Embryonic facial prominence (tissue), 1 donor: ENCODE data around the gene IPO13.

ENCODE experiments used
- DNase-seq: peaks from one replicate; pipeline ENCODE4 v3.0.0-alpha.2; 2016; ENCODE audit errors: extremely low spot score

The IPO13 gene

GRCh38 chr1:43987159-43987902, 40.6 kb downstream of the IPO13 start:
- no peak for DNase-seq

- no peak for DNase-seq
Observed at GRCh38 chr1:43990271-43991199, 43.8 kb downstream of the IPO13 start.

DNA sequence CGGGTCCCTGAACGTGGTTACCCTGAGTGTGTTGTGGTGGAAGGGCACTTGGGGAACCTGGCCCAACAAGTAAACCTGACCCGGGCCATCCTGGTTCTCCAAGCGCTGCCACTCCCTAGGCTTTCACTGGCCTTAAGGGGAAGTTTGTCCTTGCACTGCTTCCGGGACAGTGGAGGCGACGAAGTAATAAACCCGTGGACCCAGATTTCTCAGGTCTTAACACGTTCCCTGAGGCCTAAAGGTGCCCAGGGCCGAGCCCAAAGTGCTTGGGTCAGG, 44.4 kb downstream of the IPO13 start:
- DNase-seq = no peak

- no peak for DNase-seq
Observed at GRCh38 chr1:43991476-43992231, 44.9 kb downstream of the IPO13 start, which contains the start of gene CCDC24. Gene CCDC24, plus strand, starts transcription at chr1:43991599. Its CDS starts 280 bp downstream, at chr1:43991879.

- DNase-seq = no peak
Observed at GRCh38 chr1:43992232-43992995, 45.7 kb downstream of the IPO13 start.

- DNase-seq = no peak
Observed at GRCh38 chr1:43993206-43993914, 46.6 kb downstream of the IPO13 start.

- DNase-seq = no peak
Observed at GRCh38 chr1:43994071-43994470, 47.3 kb downstream of the IPO13 start.

DNA sequence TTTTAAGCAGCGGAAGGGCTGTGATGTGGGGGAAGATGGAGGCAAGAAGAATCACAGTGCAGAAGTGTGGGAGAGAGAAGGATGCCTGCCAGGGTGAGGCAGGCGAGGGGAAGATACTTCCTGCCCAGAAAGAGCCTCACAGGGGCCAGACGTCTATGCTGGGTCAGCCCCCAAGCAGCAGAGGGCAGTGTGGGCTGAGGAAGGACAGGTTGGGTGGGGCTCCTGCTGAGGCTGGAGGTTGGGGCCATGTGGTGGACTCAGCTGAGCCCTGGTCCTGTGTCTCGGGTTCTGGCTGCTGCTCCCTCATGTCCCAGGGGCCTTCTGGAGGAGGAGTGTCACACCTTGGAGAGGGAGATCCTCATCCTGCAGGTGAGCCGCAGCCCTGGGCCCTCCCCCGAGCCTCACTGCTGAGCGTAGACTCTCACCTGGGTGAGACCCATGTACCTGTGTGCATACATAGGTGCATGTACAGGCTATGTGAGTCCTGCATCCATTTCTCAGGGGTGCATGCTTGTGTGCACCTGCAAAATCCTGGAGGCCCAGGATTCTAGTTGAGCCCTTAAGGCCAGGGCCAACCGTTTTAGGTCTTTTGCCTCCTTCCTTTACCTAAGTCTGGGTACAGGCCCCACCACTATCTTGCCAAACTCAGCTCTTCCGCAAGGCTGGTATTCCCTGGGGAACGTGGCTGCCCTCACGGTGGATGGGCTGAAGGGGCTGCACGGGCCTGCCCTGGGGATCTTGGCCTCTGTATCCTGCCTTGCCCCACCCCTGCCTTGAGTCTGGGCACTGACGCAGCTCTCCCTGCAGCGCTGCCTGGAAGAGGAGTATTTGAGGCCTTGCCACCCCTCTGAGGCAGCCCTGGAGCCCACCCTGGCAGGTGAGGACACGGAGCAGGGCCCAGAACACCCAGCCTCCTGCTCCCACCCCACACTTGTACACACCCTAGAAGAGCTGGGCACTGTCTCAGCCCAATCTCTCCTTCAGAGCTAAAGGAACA, 48.3 kb downstream of the IPO13 start:
- no peak for DNase-seq

DNA sequence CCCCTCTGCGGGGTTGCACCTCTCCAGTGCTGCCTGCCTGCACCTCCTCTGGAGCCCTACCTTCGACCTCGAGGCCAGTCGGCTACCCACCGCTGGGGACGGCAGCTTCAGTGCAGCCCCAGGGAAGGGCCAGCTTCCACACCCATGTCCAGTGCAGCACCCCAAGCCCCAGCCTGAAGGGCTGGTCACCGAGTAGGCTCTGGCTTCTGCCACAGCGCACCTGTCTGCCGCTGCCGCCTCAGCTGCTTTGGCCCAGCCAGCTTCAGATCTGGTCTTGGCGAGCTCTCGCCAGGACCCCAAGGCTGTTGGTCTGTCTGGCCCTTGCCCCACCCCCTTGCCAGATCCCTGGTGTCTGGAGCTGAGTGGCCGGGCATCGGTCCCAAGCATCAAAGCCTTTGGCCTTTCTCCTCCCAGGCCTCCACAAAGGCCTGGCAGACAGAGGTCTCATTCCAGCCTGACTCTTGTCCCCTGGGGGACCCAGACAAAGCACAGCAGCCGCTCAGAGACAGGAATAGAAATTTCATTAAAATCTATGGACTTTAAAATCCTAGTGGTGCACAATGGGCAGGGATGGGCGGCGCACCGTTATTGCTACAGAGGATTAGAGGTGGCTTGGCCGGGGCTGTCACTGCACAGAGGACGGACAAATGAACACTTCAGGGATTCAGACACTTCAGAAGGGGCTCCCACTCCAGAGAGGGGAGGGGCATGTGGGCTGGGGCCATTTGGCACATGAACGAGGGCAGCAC, 49.4 kb downstream of the IPO13 start:
- DNase-seq = no peak

- DNase-seq = no peak
Observed at GRCh38 chr1:43996733-43997115, 50.0 kb downstream of the IPO13 start.

GRCh38 chr1:43997295-43997999, 50.7 kb downstream of the IPO13 start:
- DNase-seq = no peak

GRCh38 chr1:43998000-43998378, 51.2 kb downstream of the IPO13 start:
- DNase-seq = no peak

DNA sequence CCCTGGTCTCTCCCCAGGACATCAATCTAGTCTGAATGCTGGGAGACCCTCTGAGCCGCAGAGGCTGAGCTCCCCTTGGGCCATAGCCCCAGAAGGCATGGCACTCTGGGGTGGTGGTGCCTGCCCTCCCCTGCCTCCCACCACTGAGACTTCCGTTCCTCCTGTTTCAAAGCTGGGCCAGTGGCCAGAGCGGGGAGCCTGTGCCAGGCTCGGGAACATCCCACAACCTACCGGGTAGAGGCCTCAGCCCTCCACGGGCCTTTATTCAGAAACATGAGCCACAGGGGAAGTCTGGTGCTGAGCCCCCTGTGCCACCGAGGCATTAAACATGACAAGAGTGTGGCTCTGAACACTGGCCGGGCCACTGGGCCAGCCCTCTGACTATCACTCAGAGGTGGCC, 52.7 kb downstream of the IPO13 start:
- no peak for DNase-seq

- no peak for DNase-seq
Observed at GRCh38 chr1:44000122-44000665, 53.4 kb downstream of the IPO13 start.

DNA sequence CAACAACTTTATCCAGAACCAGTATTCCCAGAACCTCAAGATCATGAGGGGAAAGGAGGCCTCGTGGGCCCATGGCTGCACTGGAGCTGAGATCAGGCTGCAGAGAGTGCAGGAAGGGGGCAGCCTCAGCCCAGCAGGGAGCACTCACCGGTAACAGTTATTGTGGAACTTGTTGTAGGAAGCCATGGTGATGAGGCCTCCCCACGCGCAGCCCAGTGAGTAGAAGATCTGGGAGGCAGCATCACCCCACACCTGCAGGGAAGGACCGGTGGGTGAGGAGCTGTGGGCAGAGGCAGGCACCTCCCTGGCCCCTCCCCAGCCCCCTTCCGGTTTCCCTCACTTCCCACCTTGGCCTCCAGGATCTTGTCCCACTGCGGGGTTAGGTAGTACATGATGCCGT, 55.4 kb downstream of the IPO13 start:
- DNase-seq = no peak

DNA sequence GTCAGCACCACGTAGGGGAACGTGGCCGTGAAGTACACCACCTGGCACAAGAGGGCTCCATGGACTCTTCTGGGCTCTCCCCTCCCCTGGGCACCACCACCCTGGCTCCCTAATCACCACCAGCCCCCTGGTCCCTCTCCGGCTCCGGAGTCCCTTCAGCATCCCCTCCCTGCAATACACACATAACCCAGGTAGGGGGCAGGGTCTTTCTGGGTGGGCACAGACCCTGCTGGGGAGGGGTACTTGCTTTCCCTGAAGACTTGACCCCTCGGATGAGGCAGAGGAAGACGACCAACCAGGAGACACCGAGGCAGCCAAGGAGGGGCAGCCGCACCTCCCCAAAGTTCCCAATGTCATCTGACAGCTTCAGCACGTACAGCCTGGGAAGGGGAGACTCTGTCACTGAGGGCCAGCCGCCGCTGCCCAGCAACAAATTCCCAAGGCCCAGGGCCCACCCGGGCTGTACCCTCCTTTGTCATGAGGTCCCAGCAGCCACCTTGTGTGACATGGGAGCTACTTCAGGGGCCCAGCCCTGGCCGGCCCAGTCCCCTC, 55.9 kb downstream of the IPO13 start:
- no peak for DNase-seq

DNA sequence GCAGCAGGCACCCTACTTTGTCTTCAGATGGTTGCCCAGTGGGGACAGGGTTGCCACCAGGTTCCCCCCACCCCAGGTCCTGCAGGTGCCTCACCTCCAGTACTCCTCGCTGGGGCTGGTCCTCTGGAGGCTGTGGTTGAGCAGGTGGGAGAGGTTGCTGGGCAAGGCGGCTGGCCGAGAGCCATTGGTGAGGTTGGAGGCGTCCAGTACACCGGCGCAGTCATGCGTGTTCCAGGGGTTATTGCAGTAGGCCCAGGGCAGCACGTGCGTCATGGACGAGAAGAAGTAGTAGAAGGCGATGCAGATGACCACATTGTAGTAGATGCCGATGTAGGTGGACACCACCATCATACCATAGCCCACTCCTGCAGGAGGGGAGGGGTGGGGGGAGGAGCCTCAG, 61.5 kb downstream of the IPO13 start:
- no peak for DNase-seq

DNA sequence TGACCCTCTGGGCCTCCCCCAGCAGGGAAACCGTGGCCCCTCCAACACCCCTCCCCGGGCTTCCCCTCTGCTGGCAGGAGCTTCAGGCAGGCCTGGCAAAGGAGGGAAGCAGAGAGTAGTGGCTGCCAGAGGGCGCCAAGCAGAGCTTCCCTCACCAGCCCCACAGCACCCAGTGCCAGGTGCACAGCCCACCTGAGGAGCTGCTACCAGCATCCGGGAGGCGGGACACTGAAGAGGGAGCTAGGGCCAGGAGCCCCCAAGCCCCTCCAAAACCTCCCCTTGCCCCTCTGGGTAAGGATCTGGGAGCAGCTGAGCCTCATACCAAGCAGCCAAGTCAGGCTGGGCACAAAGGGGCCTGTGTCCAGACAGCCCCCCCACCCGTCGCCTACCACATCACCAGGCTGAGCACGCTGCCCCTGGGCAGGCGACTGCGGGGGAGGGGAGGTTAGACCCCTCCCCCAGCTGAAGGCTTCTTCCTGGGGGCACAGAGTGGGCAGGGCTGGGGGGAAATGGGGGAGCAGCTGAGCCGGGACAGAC, 64.3 kb downstream of the IPO13 start:
- no peak for DNase-seq
